ENCODE measurements around the gene DNAJC27. TPM values are rescaled to one million over a fixed set of nuclear protein-coding genes. Genes with fewer than 3 reads are reported as not detected.

The DNAJC27 gene
- total RNA-seq, 1 donor from 2014 or later, result 6.9 TPM

DNA sequence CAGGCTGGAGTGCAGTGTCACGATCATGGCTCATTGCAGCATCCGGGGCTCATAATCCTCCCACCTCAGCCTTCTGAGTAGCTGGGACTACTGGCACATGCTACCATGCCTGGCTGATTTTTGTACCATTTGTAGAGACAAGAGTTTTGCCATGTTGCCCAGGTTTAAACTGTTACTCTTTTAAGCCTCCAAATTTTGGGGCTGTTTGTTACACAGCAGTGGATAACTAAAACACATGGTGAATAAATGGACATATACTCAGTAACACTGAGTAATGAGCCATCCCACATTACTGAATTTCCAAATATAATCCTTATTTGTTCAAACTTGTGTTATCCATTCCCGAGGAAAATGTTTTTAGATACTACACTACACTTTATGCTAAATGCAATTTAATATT lies 61.5 kb downstream of the DNAJC27 start:
- intact Hi-C loops (cut with micrococcal nuclease), result no loop called here

GRCh38 chr2:24909555-24910177 lies 62.1 kb downstream of the DNAJC27 start:
- intact Hi-C loops (cut with micrococcal nuclease), result no loop called here

DNA sequence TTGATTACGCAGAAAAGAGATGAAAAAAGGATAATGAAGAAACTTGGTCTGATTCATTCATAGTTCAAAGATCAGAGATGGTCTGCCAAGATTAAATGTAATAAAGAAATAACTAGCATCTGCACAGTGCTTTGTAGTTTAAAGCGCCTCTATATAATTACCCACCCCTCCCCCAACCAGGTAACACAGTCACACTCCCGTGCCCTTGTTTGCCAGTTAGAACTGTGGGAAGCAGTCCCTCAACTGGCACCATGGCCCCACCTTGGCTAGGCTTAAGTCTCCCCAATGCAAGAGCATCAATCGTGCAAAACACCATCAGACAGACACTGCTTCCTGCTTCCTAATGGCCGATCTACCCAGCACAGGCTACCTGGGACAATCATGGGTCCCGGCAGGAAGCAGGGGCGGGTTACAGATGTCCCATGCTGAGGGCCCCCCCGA lies 63.3 kb downstream of the DNAJC27 start:
- intact Hi-C loops (cut with micrococcal nuclease), result no loop called here

GRCh38 chr2:24907116-24907515 lies 64.6 kb downstream of the DNAJC27 start:
- intact Hi-C loops (cut with micrococcal nuclease), result no loop called here

DNA sequence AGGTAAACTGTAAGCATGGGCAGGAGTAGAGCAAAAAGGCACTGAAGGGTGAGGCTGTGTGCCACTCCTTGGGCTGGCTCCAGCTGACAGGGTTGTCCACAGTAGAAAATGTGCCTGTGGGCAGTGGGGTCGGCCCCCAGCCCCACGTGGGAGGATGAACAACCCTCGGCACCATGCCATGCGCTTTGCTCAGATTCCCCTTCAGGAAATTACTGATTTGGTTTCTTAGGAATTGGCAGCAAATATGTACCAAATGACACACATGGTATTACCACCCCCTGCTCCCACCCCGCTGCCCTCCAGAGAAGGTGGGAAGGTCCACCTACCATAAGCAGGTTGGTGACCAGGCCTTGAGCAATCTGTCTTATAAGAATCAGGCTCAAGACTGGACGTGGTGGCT lies 65.3 kb downstream of the DNAJC27 start:
- intact Hi-C loops (cut with micrococcal nuclease), result no loop called here

- intact Hi-C loops (cut with micrococcal nuclease), result no loop called here
Measured at GRCh38 chr2:24903161-24904103, 68.3 kb downstream of the DNAJC27 start.

DNA sequence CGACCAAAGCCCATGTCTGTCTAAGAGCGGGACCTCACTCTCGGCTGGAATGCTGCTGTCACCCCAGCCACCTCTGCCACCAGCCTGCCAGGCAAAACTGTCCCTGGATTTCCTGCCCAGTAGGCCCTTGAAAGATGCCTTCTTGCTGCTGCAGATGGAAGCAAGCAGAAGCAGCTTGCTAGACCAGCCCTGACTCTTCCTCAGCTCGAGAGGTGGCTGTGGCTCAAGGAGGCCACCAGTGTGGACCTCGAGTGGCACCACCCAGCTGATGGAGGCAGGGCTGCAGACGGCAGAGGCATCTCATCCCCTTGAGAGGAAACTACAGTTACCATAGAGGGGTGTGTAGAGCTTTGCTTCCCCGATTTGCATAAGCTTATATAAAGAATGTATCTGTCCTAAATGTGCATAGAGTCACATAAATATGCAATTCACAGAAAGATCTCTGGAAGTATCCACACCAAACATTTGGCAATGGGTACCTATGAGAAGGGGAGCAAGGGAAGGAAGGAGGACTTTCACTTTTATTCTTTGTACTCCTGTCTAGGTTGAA lies 72.3 kb downstream of the DNAJC27 start:
- intact Hi-C loops (cut with micrococcal nuclease), result no loop called here

- intact Hi-C loops (cut with micrococcal nuclease), result no loop called here
Measured at GRCh38 chr2:24898122-24899109, 73.3 kb downstream of the DNAJC27 start.

DNA sequence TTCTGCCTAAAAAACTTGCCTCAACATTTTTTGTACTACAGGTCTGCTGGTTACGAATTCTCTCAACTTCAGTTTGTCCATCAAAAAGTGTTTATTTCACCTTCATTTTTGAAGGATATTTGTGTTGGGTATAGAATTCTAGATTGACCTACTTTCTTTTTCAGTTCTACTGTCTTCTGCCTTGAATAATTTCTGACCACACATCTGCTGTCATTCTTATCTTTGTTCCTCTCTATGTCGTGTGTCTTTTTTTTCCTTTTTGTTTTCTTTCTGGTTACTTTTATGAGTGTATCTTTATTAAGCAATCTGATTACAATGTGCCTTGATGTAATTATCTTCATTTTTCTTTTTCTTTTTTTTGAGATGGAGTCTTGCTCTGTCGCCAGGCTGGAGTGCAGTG lies 77.0 kb downstream of the DNAJC27 start:
- intact Hi-C loops (cut with micrococcal nuclease), result no loop called here

DNA sequence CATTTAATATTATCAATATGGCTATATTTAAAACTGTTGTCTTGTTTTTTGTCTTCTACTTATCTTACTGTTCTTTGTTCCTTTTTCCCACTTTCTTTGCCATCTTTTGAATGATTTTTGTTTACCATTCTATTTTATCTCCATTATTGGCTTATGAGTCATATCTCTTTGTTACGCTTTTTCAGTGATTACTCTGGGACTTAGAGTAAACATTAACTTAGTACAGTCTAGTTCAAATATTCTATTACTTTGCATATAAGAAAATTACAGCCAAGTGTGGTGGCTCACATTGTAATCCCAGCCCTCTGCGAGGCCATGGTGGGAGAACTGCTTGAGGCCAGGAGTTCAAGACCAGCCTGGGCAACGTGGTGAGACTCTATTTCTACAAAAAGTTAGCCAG lies 77.8 kb downstream of the DNAJC27 start:
- intact Hi-C loops (cut with micrococcal nuclease), result no loop called here

Other genes starting within 250 kb of the DNAJC27 start
- 29.9 and 33.9 TPM in 2 replicates for gene PTRHD1, start 178.6 kb downstream of the DNAJC27 start, total RNA-seq
- 49.1 and 50.3 TPM in 2 replicates for gene CENPO, start 178.5 kb downstream of the DNAJC27 start, total RNA-seq
- gene ADCY3, start 51.7 kb downstream of the DNAJC27 start, total RNA-seq, result 71.1 and 73.3 TPM in 2 replicates
- 0.09 TPM in 2 replicates for gene EFR3B, start 70.1 kb upstream of the DNAJC27 start, total RNA-seq
- 3.0 and 4.1 TPM in 2 replicates for gene POMC, start 196.6 kb upstream of the DNAJC27 start, total RNA-seq